Caco-2 (cell line): Measurements from ENCODE around the gene RPP30. TPM values are rescaled to one million over a fixed set of nuclear protein-coding genes. Genes with fewer than 3 reads are reported as not detected.
A peak's percentile ranks its signal among the peaks of the same experiment; 100 is the strongest.

ENCODE experiments used
- BruUV-seq: library from RNA; stranded (reverse); fragments of 400-500 nt; replicated peaks from 2 replicates; lab custom pipeline; 2021; lab: Mats Ljungman, UMichigan
- CTCF ChIA-PET: fragments of 300-600 bp; sonication (Branson Sonifier 250); formaldehyde crosslinking; loops from one replicate; lab custom pipeline; 2022; ENCODE audit warnings: antibody characterized with exemption; lab: Charles Lee
- POLR2A ChIA-PET: fragments of 300-600 bp; sonication (Branson Sonifier 250); formaldehyde crosslinking; loops from one replicate; lab custom pipeline; 2022; ENCODE audit warnings: antibody characterized with exemption; lab: Charles Lee
- DNase-seq, 2 experiments: peaks; one replicate each; pipeline versions ENCODE4 v3.0.0 to v3.0.0-alpha.2; 2020 to 2022
- H3K27me3 ChIP-seq: replicated peaks from 2 replicates; pipeline ENCODE4 v1.6.0; 2011; ENCODE audit warnings: low read length; ENCODE audit not compliant: control insufficient read depth, insufficient read depth
- H3K36me3 ChIP-seq: 2 replicates; pipeline ENCODE4 v1.5.1; 2011; ENCODE audit warnings: low read length; ENCODE audit not compliant: control insufficient read depth, insufficient read depth
- H3K4me1 ChIP-seq: fragments of 250-450 bp; sonication (Bioruptor Pico); 2 replicates; pipeline ENCODE4 v1.5.1; 2020; ENCODE audit warnings: mild to moderate bottlenecking
- H3K4me3 ChIP-seq: 2 replicates; pipeline ENCODE4 v1.5.1; 2011; ENCODE audit warnings: low read depth, mild to moderate bottlenecking, control low read depth, low read length
- H3K9me3 ChIP-seq: fragments of 250-450 bp; sonication (Bioruptor Pico); 2 replicates; pipeline ENCODE4 v1.5.1; 2020; ENCODE audit warnings: mild to moderate bottlenecking, moderate library complexity
- H3K27ac Mint-ChIP-seq: one replicate; pipeline ENCODE4 v1.8.0; 2022; ENCODE audit warnings: mixed read lengths; ENCODE audit not compliant: unreplicated experiment
- H3K27me3 Mint-ChIP-seq: one replicate; pipeline ENCODE4 v1.8.0; 2022; ENCODE audit warnings: mixed read lengths; ENCODE audit not compliant: insufficient read depth, unreplicated experiment
- H3K36me3 Mint-ChIP-seq: one replicate; pipeline ENCODE4 v1.8.0; 2022; ENCODE audit warnings: mild to moderate bottlenecking, mixed read lengths; ENCODE audit not compliant: insufficient read depth, unreplicated experiment
- H3K4me1 Mint-ChIP-seq: one replicate; pipeline ENCODE4 v1.8.0; 2022; ENCODE audit warnings: low read depth, mixed read lengths; ENCODE audit not compliant: unreplicated experiment
- H3K4me3 Mint-ChIP-seq: one replicate; pipeline ENCODE4 v1.8.0; 2022; ENCODE audit warnings: mild to moderate bottlenecking, moderate library complexity, mixed read lengths; ENCODE audit not compliant: unreplicated experiment
- H3K9me3 Mint-ChIP-seq: one replicate; pipeline ENCODE4 v1.8.0; 2022; ENCODE audit warnings: mixed read lengths; ENCODE audit not compliant: unreplicated experiment
- intact Hi-C: fragments of 100-400 bp; cut with micrococcal nuclease; formaldehyde crosslinking; loops from one replicate; pipeline ENCODE4 v1.10.0; 2022; ENCODE audit not compliant: unreplicated experiment
- total RNA-seq: library from RNA; stranded (reverse); gene quantifications from 2 replicates; pipeline ENCODE4 v1.2.3, GENCODE V29; 2022
- TF ChIP-seq, protein P1 (sequence below), 2 experiments: fragments of 200-600 bp in 1 of 2; IDR thresholded peaks; 1 replicate in 1 of 2; 2 replicates in 1 of 2; pipeline versions ENCODE4 v1.5.1 to v1.8.0; 2011 to 2022; ENCODE audit warnings: antibody characterized with exemption in 1 of 2, control low read depth in 1 of 2, inconsistent platforms in 1 of 2, low read depth in 1 of 2, low read length in 1 of 2, mild to moderate bottlenecking in 1 of 2, moderate library complexity in 1 of 2; ENCODE audit not compliant: insufficient read depth in 1 of 2, severe bottlenecking in 1 of 2, unreplicated experiment in 1 of 2

The RPP30 gene
- total RNA-seq, 1 experiment from 2014 or later = 67.6 TPM

DNA sequence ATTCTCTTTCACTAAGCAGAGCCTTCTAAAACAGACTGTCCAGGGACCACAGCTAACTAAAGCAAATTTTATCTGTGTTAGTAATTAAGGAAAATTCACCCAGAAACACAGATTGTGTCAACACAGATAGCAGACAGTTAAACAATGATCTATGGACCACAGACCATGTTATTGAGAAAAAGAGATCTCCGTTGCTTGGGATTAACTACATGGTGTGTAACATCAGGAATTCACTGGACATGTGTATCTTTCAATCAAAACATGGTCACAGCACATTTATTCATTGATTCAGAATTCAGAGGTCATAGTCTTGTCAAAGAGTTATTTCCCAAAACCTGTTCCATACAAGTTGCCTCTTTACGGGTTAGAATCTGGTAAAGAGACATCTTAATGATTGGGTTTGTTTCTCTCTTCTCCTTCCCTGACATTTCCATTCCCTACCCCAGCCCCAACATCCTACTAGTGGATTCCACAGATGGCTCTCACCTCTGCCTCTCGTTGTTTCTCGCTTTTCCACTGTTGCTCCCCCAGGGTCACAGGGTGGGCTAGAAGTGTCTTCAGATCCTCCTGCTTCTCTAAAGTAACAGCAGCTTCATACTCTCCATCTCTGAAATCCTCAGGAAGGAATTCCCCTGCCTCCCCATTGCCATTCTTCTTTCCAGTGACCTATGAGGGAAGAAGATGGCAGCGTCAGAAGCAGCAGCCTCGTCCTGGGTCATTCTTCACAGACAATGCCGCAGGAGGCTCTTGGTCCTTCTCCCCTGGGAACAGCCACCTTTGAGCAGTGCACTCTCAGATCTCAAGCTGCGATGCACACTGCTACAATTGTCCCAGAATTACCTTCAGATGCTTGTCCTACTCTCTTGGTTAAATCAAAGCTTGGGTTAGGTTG lies 48.2 kb downstream of the RPP30 start:
- ChIA-PET CTCF (interaction anchor here (0.6 to 2.3 kb wide), 4 partner anchors 8 to 49 kb away, joined by 3 to 21 read pairs (median 3); no protein-coding TSS in a partner anchor), POLR2A (interaction anchor here (0.6 to 2.8 kb wide), 5 partner anchors 10 to 240 kb away, joined by 3 to 62 read pairs (median 5); no protein-coding TSS in a partner anchor)

DNA sequence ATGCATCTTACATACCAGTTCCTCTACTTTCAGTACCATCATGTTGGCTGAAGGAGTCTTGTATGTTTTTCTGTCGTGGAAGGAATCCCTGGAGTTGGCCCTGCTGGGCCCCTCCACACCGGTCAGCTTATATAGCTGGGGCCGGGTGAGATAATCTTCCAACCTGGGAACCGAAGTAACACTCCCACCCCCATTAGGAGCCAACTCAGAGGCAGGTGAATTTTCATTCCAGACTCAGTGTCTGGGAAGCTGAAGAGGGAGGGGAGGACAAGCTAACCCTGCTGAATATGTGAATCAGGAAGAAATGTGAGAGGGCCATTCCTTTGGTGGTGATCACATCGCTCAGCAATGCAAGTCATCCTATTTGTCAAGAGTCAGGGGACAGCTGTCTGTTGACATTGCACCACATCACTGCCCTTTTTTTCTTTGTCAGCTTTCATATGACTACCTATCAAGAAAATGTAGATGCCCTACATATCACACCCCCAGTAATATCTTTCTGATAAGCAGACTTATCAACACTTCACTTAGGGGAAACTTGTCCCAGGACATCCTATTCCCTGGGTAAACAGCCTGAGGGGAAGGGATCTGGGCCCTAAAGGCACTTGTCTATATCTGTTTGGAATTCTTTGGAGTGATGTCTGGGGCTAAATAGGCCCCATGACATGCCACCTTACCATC lies 49.4 kb downstream of the RPP30 start, which contains the start of gene ANKRD1:
ANKRD1 (minus strand) TSS at position 102 of the 681 bp plus-strand sequence; CDS start at position 42, 60 bp downstream.
- Histone ChIP-seq H3K9me3 (no peaks in the 10 kb centered on the region), H3K27me3 (no peaks in the 10 kb centered on the region), H3K4me3 (peak within 1 kb of the TSS; percentile 21), H3K36me3 (no peaks in the 10 kb centered on the region), H3K4me1 (peaks cover 24% of the 10 kb centered on the region)
- ChIA-PET CTCF (interaction anchor here (0.6 to 2.3 kb wide), 5 partner anchors 9 to 48 kb away, joined by 3 to 21 read pairs (median 3); no protein-coding TSS in a partner anchor), POLR2A (interaction anchor here (0.5 to 2.8 kb wide), 9 partner anchors 9 to 330 kb away, joined by 3 to 62 read pairs (median 5); partner anchors contain the start of gene RPP30)
- intact Hi-C loops = loop anchor here (1.0 to 2.0 kb wide), 4 partner anchors 10 to 300 kb away; partner anchors contain the start of gene PCGF5
- no TSS peak for BruUV-seq
- peak; percentile 91 to 96 for DNase-seq
- Mint-ChIP-seq H3K27me3 (no peaks in the 10 kb centered on the region), H3K36me3 (peaks cover 52% of the 10 kb centered on the region), H3K9me3 (no peaks in the 10 kb centered on the region), H3K27ac (peak within 1 kb of the TSS; percentile 96), H3K4me3 (peak within 1 kb of the TSS; percentile 95), H3K4me1 (peaks cover 29% of the 10 kb centered on the region)
- TF ChIP-seq, protein P1, sequence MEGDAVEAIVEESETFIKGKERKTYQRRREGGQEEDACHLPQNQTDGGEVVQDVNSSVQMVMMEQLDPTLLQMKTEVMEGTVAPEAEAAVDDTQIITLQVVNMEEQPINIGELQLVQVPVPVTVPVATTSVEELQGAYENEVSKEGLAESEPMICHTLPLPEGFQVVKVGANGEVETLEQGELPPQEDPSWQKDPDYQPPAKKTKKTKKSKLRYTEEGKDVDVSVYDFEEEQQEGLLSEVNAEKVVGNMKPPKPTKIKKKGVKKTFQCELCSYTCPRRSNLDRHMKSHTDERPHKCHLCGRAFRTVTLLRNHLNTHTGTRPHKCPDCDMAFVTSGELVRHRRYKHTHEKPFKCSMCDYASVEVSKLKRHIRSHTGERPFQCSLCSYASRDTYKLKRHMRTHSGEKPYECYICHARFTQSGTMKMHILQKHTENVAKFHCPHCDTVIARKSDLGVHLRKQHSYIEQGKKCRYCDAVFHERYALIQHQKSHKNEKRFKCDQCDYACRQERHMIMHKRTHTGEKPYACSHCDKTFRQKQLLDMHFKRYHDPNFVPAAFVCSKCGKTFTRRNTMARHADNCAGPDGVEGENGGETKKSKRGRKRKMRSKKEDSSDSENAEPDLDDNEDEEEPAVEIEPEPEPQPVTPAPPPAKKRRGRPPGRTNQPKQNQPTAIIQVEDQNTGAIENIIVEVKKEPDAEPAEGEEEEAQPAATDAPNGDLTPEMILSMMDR (IDR thresholded peaks at IDR 0.05; ENCODE audit: insufficient read depth in 1 of 2, low read depth in 1 of 2, low read length in 1 of 2, severe bottlenecking in 1 of 2, unreplicated experiment in 1 of 2) = no peak

More for the DNA sequence above, 48.2 kb downstream of the RPP30 start:
- TF ChIP-seq, protein P1 (IDR thresholded peaks at IDR 0.05; ENCODE audit: insufficient read depth in 1 of 2, low read depth in 1 of 2, low read length in 1 of 2, severe bottlenecking in 1 of 2, unreplicated experiment in 1 of 2) = no peak
- H3K36me3 ChIP-seq = no peaks in the 10 kb centered on the region
- BruUV-seq = no TSS peak
- H3K27me3 ChIP-seq = no peaks in the 10 kb centered on the region
- no peaks in the 10 kb centered on the region for H3K9me3 Mint-ChIP-seq
- H3K4me3 Mint-ChIP-seq = peak overlapping the region; percentile 95
- no peaks in the 10 kb centered on the region for H3K9me3 ChIP-seq
- no peak for DNase-seq
- peak overlapping the region; percentile 96 for H3K27ac Mint-ChIP-seq
- intact Hi-C loops = loop anchor here (2.0 kb wide), 3 partner anchors 17 to 301 kb away; partner anchors contain the start of gene PCGF5
- no peaks in the 10 kb centered on the region for H3K27me3 Mint-ChIP-seq
- peak overlapping the region; percentile 21 for H3K4me3 ChIP-seq
- H3K36me3 Mint-ChIP-seq = peaks cover 64% of the 10 kb centered on the region
- peaks cover 30% of the 10 kb centered on the region for H3K4me1 Mint-ChIP-seq
- peaks cover 18% of the 10 kb centered on the region for H3K4me1 ChIP-seq
